HAP-1 (cell line): ENCODE measurements around the gene COX19.

Experiments used
- DNase-seq, 2 experiments: peaks; one replicate each; pipeline ENCODE4 v3.0.0-alpha.2; 2016 to 2020; ENCODE audit warnings: low spot score in 2 of 2
- H3K27me3 ChIP-seq: fragments of 250-450 bp; sonication (Bioruptor Pico); 2 replicates; pipeline ENCODE4 v1.5.1; 2020; ENCODE audit warnings: low read depth, mild to moderate bottlenecking, moderate library complexity
- H3K36me3 ChIP-seq: fragments of 250-450 bp; sonication (Bioruptor Pico); replicated peaks from 2 replicates; pipeline ENCODE4 v1.5.1; 2020; ENCODE audit warnings: mild to moderate bottlenecking
- H3K4me1 ChIP-seq: fragments of 250-450 bp; sonication (Bioruptor Pico); 2 replicates; pipeline ENCODE4 v1.5.1; 2020; ENCODE audit warnings: mild to moderate bottlenecking
- H3K4me3 ChIP-seq: fragments of 250-450 bp; sonication (Bioruptor Pico); 2 replicates; pipeline ENCODE4 v1.5.1; 2020; ENCODE audit warnings: mild to moderate bottlenecking, moderate library complexity
- H3K9me3 ChIP-seq: fragments of 250-450 bp; sonication (Bioruptor Pico); 2 replicates; pipeline ENCODE4 v1.5.1; 2020; ENCODE audit warnings: mild to moderate bottlenecking, moderate library complexity
- in situ Hi-C: fragments of 300-500 bp; cut with MboI; formaldehyde crosslinking; loops from 3 replicates; pipeline ENCODE4 v1.14.3; 2020; ENCODE audit warnings: low sequenced_read_pairs, inconsistent platforms, mixed read lengths

The COX19 gene

GRCh38 chr7:974172-974571 is 1.2 kb downstream of the COX19 start:
- Histone ChIP-seq H3K4me3 (peak overlapping the region; percentile 100), H3K36me3 (peaks cover 31% of the 10 kb centered on the region), H3K4me1 (peaks cover 38% of the 10 kb centered on the region), H3K27me3 (no peaks in the 10 kb centered on the region), H3K9me3 (no peaks in the 10 kb centered on the region)
- in situ Hi-C loops, result no loop called here
- no peak for DNase-seq

GRCh38 chr7:973312-973711 is 2.0 kb downstream of the COX19 start:
- DNase-seq, result no peak
- in situ Hi-C loops, result no loop called here
- Histone ChIP-seq H3K36me3 (peaks cover 40% of the 10 kb centered on the region), H3K9me3 (no peaks in the 10 kb centered on the region), H3K27me3 (no peaks in the 10 kb centered on the region), H3K4me3 (peak overlapping the region; percentile 100; the same call in 1 of the 2 replicates), H3K4me1 (peaks cover 35% of the 10 kb centered on the region)

- H3K36me3 ChIP-seq, result peaks cover 43% of the 10 kb centered on the region
- H3K4me3 ChIP-seq, result no peak overlapping the region
- peaks cover 31% of the 10 kb centered on the region for H3K4me1 ChIP-seq
- H3K27me3 ChIP-seq, result no peaks in the 10 kb centered on the region
- H3K9me3 ChIP-seq, result no peaks in the 10 kb centered on the region
- in situ Hi-C loops, result no loop called here
- peak; percentile 46 to 81 for DNase-seq
These were observed 2.6 kb downstream of the COX19 start for GRCh38 chr7:972676-973309.

- in situ Hi-C loops, result no loop called here
These were observed 3.2 kb downstream of the COX19 start for GRCh38 chr7:972110-972509.

GRCh38 chr7:970744-971143 is 4.6 kb downstream of the COX19 start:
- in situ Hi-C loops, result no loop called here

More at GRCh38 chr7:972110-972509, 3.2 kb downstream of the COX19 start:
- Histone ChIP-seq H3K4me3 (no peak overlapping the region), H3K9me3 (no peaks in the 10 kb centered on the region), H3K36me3 (peaks cover 43% of the 10 kb centered on the region), H3K27me3 (no peaks in the 10 kb centered on the region), H3K4me1 (peaks cover 26% of the 10 kb centered on the region)
- no peak for DNase-seq

GRCh38 chr7:969403-969802 is 5.9 kb downstream of the COX19 start:
- Histone ChIP-seq H3K36me3 (peaks cover 40% of the 10 kb centered on the region), H3K9me3 (no peaks in the 10 kb centered on the region), H3K27me3 (no peaks in the 10 kb centered on the region), H3K4me3 (no peak overlapping the region), H3K4me1 (peaks cover 20% of the 10 kb centered on the region)
- in situ Hi-C loops, result no loop called here
- DNase-seq, result no peak

More at GRCh38 chr7:970744-971143, 4.6 kb downstream of the COX19 start:
- no peak overlapping the region for H3K4me3 ChIP-seq
- peaks cover 22% of the 10 kb centered on the region for H3K4me1 ChIP-seq
- no peaks in the 10 kb centered on the region for H3K27me3 ChIP-seq
- peaks cover 43% of the 10 kb centered on the region for H3K36me3 ChIP-seq
- no peak for DNase-seq
- H3K9me3 ChIP-seq, result no peaks in the 10 kb centered on the region

- Histone ChIP-seq H3K27me3 (no peaks in the 10 kb centered on the region), H3K36me3 (peaks cover 40% of the 10 kb centered on the region), H3K4me3 (no peak overlapping the region), H3K4me1 (peaks cover 15% of the 10 kb centered on the region), H3K9me3 (no peaks in the 10 kb centered on the region)
- in situ Hi-C loops, result no loop called here
- DNase-seq, result no peak
These were observed 6.9 kb downstream of the COX19 start for GRCh38 chr7:968205-969105.

GRCh38 chr7:967361-968082 is 7.8 kb downstream of the COX19 start:
- Histone ChIP-seq H3K9me3 (no peaks in the 10 kb centered on the region), H3K36me3 (peaks cover 40% of the 10 kb centered on the region), H3K4me3 (no peak overlapping the region), H3K4me1 (peaks cover 8% of the 10 kb centered on the region), H3K27me3 (no peaks in the 10 kb centered on the region)
- no peak for DNase-seq
- in situ Hi-C loops, result no loop called here

- Histone ChIP-seq H3K9me3 (no peaks in the 10 kb centered on the region), H3K36me3 (peaks cover 29% of the 10 kb centered on the region), H3K4me3 (no peak overlapping the region), H3K4me1 (no peaks in the 10 kb centered on the region), H3K27me3 (no peaks in the 10 kb centered on the region)
- DNase-seq, result no peak
- in situ Hi-C loops, result no loop called here
These were observed 8.9 kb downstream of the COX19 start for GRCh38 chr7:966291-967069.

GRCh38 chr7:964401-965231 is 10.7 kb downstream of the COX19 start:
- peak in 1 of 2 experiments; percentile 58 for DNase-seq
- in situ Hi-C loops, result no loop called here

GRCh38 chr7:963236-964078 is 11.9 kb downstream of the COX19 start:
- H3K4me1 ChIP-seq, result no peaks in the 10 kb centered on the region
- DNase-seq, result peak in 1 of 2 experiments; percentile 35
- H3K4me3 ChIP-seq, result no peak overlapping the region
- in situ Hi-C loops, result no loop called here
- H3K9me3 ChIP-seq, result no peaks in the 10 kb centered on the region
- H3K27me3 ChIP-seq, result no peaks in the 10 kb centered on the region
- H3K36me3 ChIP-seq, result peaks cover 4% of the 10 kb centered on the region

More at GRCh38 chr7:964401-965231, 10.7 kb downstream of the COX19 start:
- H3K9me3 ChIP-seq, result no peaks in the 10 kb centered on the region
- no peaks in the 10 kb centered on the region for H3K27me3 ChIP-seq
- H3K4me1 ChIP-seq, result no peaks in the 10 kb centered on the region
- H3K4me3 ChIP-seq, result no peak overlapping the region
- peaks cover 14% of the 10 kb centered on the region for H3K36me3 ChIP-seq
